HepG2 (cell line): Measurements from ENCODE around the gene TBCCD1. TPM values are rescaled to one million over a fixed set of nuclear protein-coding genes. Genes with fewer than 3 reads are reported as not detected.

Source experiments
- ATF7-NPFF ChIP-seq: sonication (generic); formaldehyde crosslinking; IDR thresholded peaks from 2 replicates; pipeline ENCODE4 v1.8.1; 2023; ENCODE audit warnings: mild to moderate bottlenecking, low read depth, missing genetic modification reagents, moderate library complexity
- BHLHE40 ChIP-seq: IDR thresholded peaks from 2 replicates; pipeline ENCODE4 v1.6.1; 2011; ENCODE audit warnings: low read length, improper control_type of control experiment
- E2F2 ChIP-seq: sonication (generic); formaldehyde crosslinking; IDR thresholded peaks from 2 replicates; pipeline ENCODE4 v1.4.0; 2020; ENCODE audit warnings: missing genetic modification reagents, borderline replicate concordance
- FOSL1 ChIP-seq: sonication (generic); formaldehyde crosslinking; IDR thresholded peaks from 2 replicates; pipeline ENCODE4 v1.9.0; 2021; ENCODE audit warnings: missing genetic modification reagents, borderline replicate concordance
- FOXA1 ChIP-seq, 2 experiments: fragments of 450-650 bp in 1 of 2; sonication (generic) in 1 of 2; formaldehyde crosslinking in 1 of 2; IDR thresholded peaks; 2 replicates each; pipeline versions ENCODE4 v1.4.0 to v1.6.1; 2016 to 2020; ENCODE audit warnings: missing genetic modification reagents in 1 of 2
- FOXJ3 ChIP-seq: sonication (generic); formaldehyde crosslinking; IDR thresholded peaks from 2 replicates; pipeline ENCODE4 v1.4.0; 2020; ENCODE audit warnings: missing genetic modification reagents, mild to moderate bottlenecking, borderline replicate concordance
- HOXA5 ChIP-seq: sonication (generic); formaldehyde crosslinking; IDR thresholded peaks from 2 replicates; pipeline ENCODE4 v1.4.0; 2020; ENCODE audit warnings: missing genetic modification reagents
- MEIS2 ChIP-seq: sonication (generic); formaldehyde crosslinking; IDR thresholded peaks from 2 replicates; pipeline ENCODE4 v1.9.0; 2021; ENCODE audit warnings: mild to moderate bottlenecking, missing genetic modification reagents
- PAF1 ChIP-seq: IDR thresholded peaks from 2 replicates; pipeline ENCODE4 v1.6.1; 2016; ENCODE audit warnings: missing genetic modification reagents, missing compliant biosample characterization
- PRPF4 ChIP-seq: fragments of 200-400 bp; formaldehyde crosslinking; IDR thresholded peaks from 2 replicates; pipeline ENCODE4 v1.6.1; 2016; ENCODE audit warnings: low read length, low read depth; ENCODE audit not compliant: poor library complexity, severe bottlenecking
- SRF ChIP-seq: IDR thresholded peaks from 2 replicates; pipeline ENCODE4 v1.6.1; 2011; ENCODE audit warnings: mild to moderate bottlenecking, low read depth, low read length, moderate library complexity
- SUZ12 ChIP-seq: fragments of 150-350 bp; IDR thresholded peaks from 2 replicates; pipeline ENCODE4 v1.6.1; 2014; ENCODE audit warnings: low read depth, low read length
- TIGD3 ChIP-seq: sonication (generic); formaldehyde crosslinking; IDR thresholded peaks from 2 replicates; pipeline ENCODE4 v1.5.1; 2020; ENCODE audit warnings: mild to moderate bottlenecking, missing genetic modification reagents, borderline replicate concordance
- ZNF503 ChIP-seq: sonication (generic); formaldehyde crosslinking; IDR thresholded peaks from 2 replicates; pipeline ENCODE4 v1.4.0; 2020; ENCODE audit warnings: missing genetic modification reagents
- ZNF580 ChIP-seq: IDR thresholded peaks from 2 replicates; pipeline ENCODE4 v1.6.1; 2016; ENCODE audit warnings: low read depth, borderline replicate concordance
- polyA plus RNA-seq, 8 experiments: library from polyadenylated mRNA; depleted of rRNA in 3 of 8; stranded (reverse) in 7 of 8; unstranded in 1 of 8; fragments of >200 nt; fragmentation: Illumina TruSeq in 4 of 8; extraction: Trizol in 4 of 8; gene quantifications; 2 replicates each; pipeline versions ENCODE4 v1.2.1 to v1.2.3, GENCODE V29; 2011 to 2016; ENCODE audit warnings: low read depth in 4 of 8, missing spikeins in 1 of 8, mixed read lengths in 1 of 8; ENCODE audit not compliant: insufficient read depth in 1 of 8
- total RNA-seq, 5 experiments: library from RNA; depleted of rRNA; stranded (reverse); fragments of >200 nt; fragmentation: Illumina TruSeq; extraction: Trizol; gene quantifications; 2 replicates each; pipeline ENCODE4 v1.2.3, GENCODE V29; 2016; ENCODE audit warnings: low read depth in 1 of 5
- TF ChIP-seq, protein P1 (sequence below): sonication (generic); formaldehyde crosslinking; IDR thresholded peaks from 2 replicates; pipeline ENCODE4 v1.5.0; 2020; ENCODE audit warnings: mild to moderate bottlenecking, missing genetic modification reagents, borderline replicate concordance
- TF ChIP-seq, protein P2 (sequence below): sonication (generic); formaldehyde crosslinking; IDR thresholded peaks from 2 replicates; pipeline ENCODE4 v1.5.0; 2020; ENCODE audit warnings: mild to moderate bottlenecking, low read depth, missing genetic modification reagents, borderline replicate concordance
- TF ChIP-seq, protein P3 (sequence below): IDR thresholded peaks from 2 replicates; pipeline ENCODE4 v1.6.1; 2016

TBCCD1 gene
- total and polyA plus RNA-seq, 2 of the 13 experiments (the other 11 are each of a cell fraction or from before 2014, with no cell fraction given): 13.6 to 16.2 TPM

GRCh38 chr3:186612721-186613636 is 45.8 kb upstream of the TBCCD1 start, which contains the start of gene AHSG (continued):
- TF ChIP-seq, protein P1, sequence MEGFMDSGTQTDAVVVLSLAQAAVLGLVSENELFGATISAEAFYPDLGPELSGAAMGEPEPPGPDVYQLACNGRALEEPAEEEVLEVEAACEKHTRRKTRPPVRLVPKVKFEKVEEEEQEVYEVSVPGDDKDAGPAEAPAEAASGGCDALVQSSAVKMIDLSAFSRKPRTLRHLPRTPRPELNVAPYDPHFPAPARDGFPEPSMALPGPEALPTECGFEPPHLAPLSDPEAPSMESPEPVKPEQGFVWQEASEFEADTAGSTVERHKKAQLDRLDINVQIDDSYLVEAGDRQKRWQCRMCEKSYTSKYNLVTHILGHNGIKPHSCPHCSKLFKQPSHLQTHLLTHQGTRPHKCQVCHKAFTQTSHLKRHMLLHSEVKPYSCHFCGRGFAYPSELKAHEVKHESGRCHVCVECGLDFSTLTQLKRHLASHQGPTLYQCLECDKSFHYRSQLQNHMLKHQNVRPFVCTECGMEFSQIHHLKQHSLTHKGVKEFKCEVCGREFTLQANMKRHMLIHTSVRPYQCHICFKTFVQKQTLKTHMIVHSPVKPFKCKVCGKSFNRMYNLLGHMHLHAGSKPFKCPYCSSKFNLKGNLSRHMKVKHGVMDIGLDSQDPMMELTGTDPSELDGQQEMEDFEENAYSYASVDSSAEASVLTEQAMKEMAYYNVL (CRISPR knock-in tag): peak; percentile 80; the same call in 1 of the 2 replicates
- TF ChIP-seq PAF1 (CRISPR knock-in tag): peak; percentile 44; the same call in 1 of the 2 replicates
- peak; percentile 95 for TF ChIP-seq MEIS2
- TF ChIP-seq E2F2: peak; percentile 65; the same call in 1 of the 2 replicates
- peak; percentile 80; the same call in 1 of the 2 replicates for TF ChIP-seq ZNF580 (CRISPR knock-in tag)
- peak; percentile 60; the same call in 1 of the 2 replicates for TF ChIP-seq SRF
- TF ChIP-seq ZNF503 (CRISPR knock-in tag): peak; percentile 97
- TF ChIP-seq PRPF4: no peak
- TF ChIP-seq BHLHE40: no peak; the same call in 1 of the 2 replicates
- TF ChIP-seq SUZ12: no peak
- peak; percentile 91 for TF ChIP-seq HOXA5 (CRISPR knock-in tag)
- peak; percentile 71; the same call in 1 of the 2 replicates for TF ChIP-seq FOSL1
- peak; percentile 76 for TF ChIP-seq FOXA1 (IDR thresholded peaks at IDR 0.05)
- peak; percentile 94 for TF ChIP-seq FOXA1 (CRISPR knock-in tag; IDR thresholded peaks at IDR 0.05)
- TF ChIP-seq, protein P2, sequence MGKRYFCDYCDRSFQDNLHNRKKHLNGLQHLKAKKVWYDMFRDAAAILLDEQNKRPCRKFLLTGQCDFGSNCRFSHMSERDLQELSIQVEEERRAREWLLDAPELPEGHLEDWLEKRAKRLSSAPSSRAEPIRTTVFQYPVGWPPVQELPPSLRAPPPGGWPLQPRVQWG (CRISPR knock-in tag): no peak
- TF ChIP-seq ATF7-NPFF: peak; percentile 87
- TF ChIP-seq FOXJ3: peak; percentile 97; the same call in 1 of the 2 replicates
- peak; percentile 88; the same call in 1 of the 2 replicates for TF ChIP-seq TIGD3 (CRISPR knock-in tag)
- TF ChIP-seq, protein P3, sequence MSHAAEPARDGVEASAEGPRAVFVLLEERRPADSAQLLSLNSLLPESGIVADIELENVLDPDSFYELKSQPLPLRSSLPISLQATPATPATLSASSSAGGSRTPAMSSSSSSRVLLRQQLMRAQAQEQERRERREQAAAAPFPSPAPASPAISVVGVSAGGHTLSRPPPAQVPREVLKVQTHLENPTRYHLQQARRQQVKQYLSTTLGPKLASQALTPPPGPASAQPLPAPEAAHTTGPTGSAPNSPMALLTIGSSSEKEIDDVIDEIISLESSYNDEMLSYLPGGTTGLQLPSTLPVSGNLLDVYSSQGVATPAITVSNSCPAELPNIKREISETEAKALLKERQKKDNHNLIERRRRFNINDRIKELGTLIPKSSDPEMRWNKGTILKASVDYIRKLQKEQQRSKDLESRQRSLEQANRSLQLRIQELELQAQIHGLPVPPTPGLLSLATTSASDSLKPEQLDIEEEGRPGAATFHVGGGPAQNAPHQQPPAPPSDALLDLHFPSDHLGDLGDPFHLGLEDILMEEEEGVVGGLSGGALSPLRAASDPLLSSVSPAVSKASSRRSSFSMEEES (CRISPR knock-in tag): peak; percentile 86
